GM18507 (cell line): ENCODE measurements around the gene LTB4R2.

ENCODE experiments used
- DNase-seq: peaks from one replicate; pipeline ENCODE4 v3.0.0; 2011; ENCODE audit warnings: low read depth; ENCODE audit not compliant: insufficient read length; ENCODE audit errors: extremely low spot score
- FAIRE-seq: peaks from 2 replicates; lab custom pipeline; 2011; peaks lifted over from hg19 to GRCh38; lab: Jason Lieb, UNC

LTB4R2 gene

GRCh38 chr14:24309538-24310264, at the start of gene LTB4R2:
Gene LTB4R2, plus strand, starts transcription at chr14:24310140. Its CDS starts 525 bp downstream, at chr14:24310665.
- FAIRE-seq (no peak), DNase-seq (no peak)

GRCh38 chr14:24260780-24261157, 49.2 kb upstream of the LTB4R2 start:
- no peak for DNase-seq
- FAIRE-seq = no peak

- no peak for DNase-seq
- no peak for FAIRE-seq
These were observed 48.5 kb upstream of the LTB4R2 start for GRCh38 chr14:24261256-24261968.

GRCh38 chr14:24261969-24262327, 48.0 kb upstream of the LTB4R2 start:
- no peak for DNase-seq
- FAIRE-seq = no peak

- DNase-seq = no peak
- no peak for FAIRE-seq
These were observed 46.9 kb upstream of the LTB4R2 start, which contains the start of gene TGM1 for GRCh38 chr14:24262821-24263733. Gene TGM1, minus strand, starts transcription at chr14:24263177. Its CDS starts 825 bp downstream, at chr14:24262352.

- DNase-seq = no peak
- no peak for FAIRE-seq
These were observed 46.1 kb upstream of the LTB4R2 start for GRCh38 chr14:24263848-24264247.

GRCh38 chr14:24264298-24264697, 45.6 kb upstream of the LTB4R2 start:
- DNase-seq = no peak
- no peak for FAIRE-seq

GRCh38 chr14:24266344-24267244, 43.3 kb upstream of the LTB4R2 start:
- FAIRE-seq (no peak), DNase-seq (no peak)

- DNase-seq = no peak
- FAIRE-seq = no peak
These were observed 42.4 kb upstream of the LTB4R2 start for GRCh38 chr14:24267516-24267915.

GRCh38 chr14:24268225-24268624, 41.7 kb upstream of the LTB4R2 start:
- FAIRE-seq = no peak
- DNase-seq = no peak

- FAIRE-seq = no peak
- no peak for DNase-seq
These were observed 40.6 kb upstream of the LTB4R2 start for GRCh38 chr14:24269368-24269767.

GRCh38 chr14:24269910-24270536, 39.9 kb upstream of the LTB4R2 start:
- DNase-seq = no peak
- no peak for FAIRE-seq

GRCh38 chr14:24270537-24271133, 39.3 kb upstream of the LTB4R2 start:
- DNase-seq = no peak
- no peak for FAIRE-seq

GRCh38 chr14:24271134-24271833, 38.7 kb upstream of the LTB4R2 start, which contains the start of gene RABGGTA:
Gene RABGGTA, minus strand, starts transcription at chr14:24271597. Its CDS starts 482 bp downstream, at chr14:24271115.
- DNase-seq = peak; percentile 96
- peak; percentile 85 for FAIRE-seq

GRCh38 chr14:24271834-24272263, 38.1 kb upstream of the LTB4R2 start:
- no peak for FAIRE-seq
- no peak for DNase-seq

- DNase-seq (no peak), FAIRE-seq (no peak)
These were observed 37.5 kb upstream of the LTB4R2 start for GRCh38 chr14:24272467-24272866.

- FAIRE-seq (no peak), DNase-seq (no peak)
These were observed 36.4 kb upstream of the LTB4R2 start for GRCh38 chr14:24273422-24273998.
